GM12874 (cell line): ENCODE measurements around the gene LANCL3.

Source experiments
- TF ChIP-seq, protein P1 (sequence below): IDR thresholded peaks from 2 replicates; pipeline ENCODE4 v1.5.1; 2011; ENCODE audit warnings: low read depth, mild to moderate bottlenecking, control low read depth, low read length, moderate library complexity; ENCODE audit not compliant: insufficient read depth

LANCL3 gene

DNA sequence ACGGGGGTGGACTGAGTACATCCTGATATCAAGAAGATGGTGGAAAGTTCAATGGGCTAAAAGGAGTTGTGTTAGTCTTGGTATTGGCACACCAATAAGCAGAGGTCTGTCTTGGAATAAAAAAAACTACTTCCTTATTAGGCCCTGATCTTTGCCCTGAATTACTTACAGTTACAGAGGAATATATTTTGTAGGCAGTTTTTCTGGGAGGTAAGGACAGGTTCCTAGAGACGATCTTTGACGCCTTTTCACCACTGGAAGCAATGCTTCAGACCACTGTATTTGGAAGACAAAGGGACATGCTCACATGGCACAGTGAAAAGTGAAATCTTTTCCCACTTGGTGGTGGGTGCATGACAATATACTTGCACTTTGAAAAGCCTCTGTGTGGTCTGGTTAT is 113.5 kb downstream of the LANCL3 start:
- TF ChIP-seq, protein P1, sequence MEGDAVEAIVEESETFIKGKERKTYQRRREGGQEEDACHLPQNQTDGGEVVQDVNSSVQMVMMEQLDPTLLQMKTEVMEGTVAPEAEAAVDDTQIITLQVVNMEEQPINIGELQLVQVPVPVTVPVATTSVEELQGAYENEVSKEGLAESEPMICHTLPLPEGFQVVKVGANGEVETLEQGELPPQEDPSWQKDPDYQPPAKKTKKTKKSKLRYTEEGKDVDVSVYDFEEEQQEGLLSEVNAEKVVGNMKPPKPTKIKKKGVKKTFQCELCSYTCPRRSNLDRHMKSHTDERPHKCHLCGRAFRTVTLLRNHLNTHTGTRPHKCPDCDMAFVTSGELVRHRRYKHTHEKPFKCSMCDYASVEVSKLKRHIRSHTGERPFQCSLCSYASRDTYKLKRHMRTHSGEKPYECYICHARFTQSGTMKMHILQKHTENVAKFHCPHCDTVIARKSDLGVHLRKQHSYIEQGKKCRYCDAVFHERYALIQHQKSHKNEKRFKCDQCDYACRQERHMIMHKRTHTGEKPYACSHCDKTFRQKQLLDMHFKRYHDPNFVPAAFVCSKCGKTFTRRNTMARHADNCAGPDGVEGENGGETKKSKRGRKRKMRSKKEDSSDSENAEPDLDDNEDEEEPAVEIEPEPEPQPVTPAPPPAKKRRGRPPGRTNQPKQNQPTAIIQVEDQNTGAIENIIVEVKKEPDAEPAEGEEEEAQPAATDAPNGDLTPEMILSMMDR: no peak

DNA sequence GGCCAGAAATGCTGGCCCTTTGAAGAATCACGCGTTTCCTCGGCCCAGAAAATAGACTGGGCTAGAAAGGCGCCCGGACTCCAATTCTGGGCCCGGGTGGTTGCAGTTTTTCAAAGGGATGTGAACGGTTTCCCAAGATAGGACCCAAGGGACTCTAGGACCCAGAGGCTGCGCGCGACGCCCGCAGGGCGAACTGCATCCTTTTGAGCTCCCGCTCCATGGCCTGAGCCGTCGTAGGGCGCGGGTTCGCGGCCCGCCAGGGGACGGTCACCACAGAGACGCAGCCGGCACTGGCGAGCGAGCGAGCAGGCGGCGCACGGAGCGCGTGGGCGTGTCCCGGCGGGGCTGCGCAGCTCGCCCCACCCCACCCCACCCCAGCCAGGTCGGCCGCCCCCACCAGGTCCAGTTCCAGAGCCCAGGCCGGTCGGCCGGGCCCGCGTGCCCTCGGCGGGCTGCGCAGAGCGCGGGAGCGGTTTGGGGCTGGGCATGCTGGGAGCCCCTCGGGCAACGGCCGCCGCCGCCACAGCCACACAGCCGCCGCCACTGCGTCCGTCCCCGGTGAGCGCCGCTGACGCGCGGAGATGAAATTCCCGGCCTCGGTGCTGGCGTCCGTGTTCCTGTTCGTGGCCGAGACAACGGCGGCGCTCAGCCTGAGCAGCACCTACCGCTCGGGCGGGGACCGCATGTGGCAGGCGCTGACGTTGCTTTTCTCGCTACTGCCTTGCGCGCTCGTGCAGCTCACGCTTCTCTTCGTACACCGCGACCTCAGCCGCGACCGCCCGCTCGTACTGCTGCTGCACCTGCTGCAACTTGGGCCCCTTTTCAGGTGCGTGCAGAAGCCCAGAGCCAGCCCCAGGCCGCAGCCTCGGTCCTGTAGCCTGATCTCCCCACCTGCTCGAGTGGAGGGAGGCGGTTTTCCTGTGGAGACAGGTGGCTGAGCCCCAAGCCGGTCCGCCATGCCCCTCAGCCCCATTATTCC is 114.2 kb downstream of the LANCL3 start, which contains the start of gene XK:
Gene XK (plus strand): TSS at position 411 of the 979 bp plus-strand sequence. CDS start 171 bp downstream, at position 582.
- TF ChIP-seq, protein P1: no peak

DNA sequence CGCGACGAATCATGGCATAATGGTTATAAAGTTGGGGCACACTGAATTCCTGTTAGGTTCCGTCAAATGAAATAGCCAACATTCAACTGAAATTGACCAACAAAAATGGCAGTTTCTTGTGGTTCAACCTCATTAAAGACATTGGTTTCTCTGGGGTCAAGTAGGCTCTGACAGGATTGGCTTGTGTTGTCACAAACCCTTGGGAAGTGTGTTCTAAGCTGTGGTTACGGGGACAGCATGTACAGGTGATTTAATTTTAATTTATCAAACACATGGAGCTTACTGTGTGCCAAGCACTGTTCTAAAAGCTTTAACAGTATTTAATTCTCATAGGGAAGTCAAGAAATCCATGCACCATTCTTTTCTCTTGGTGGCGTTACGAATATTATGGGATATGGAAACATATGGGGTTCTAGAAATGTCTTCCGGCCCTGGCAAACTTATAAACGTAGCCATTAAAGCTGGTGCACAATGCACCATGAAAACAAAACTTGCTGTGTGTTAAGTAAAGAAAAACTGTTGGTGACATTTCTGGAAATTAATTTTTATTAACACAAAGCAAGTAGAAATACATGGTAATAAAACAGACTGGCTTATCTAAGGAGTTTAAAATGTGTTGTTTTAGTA is 115.0 kb downstream of the LANCL3 start:
- TF ChIP-seq, protein P1: no peak

DNA sequence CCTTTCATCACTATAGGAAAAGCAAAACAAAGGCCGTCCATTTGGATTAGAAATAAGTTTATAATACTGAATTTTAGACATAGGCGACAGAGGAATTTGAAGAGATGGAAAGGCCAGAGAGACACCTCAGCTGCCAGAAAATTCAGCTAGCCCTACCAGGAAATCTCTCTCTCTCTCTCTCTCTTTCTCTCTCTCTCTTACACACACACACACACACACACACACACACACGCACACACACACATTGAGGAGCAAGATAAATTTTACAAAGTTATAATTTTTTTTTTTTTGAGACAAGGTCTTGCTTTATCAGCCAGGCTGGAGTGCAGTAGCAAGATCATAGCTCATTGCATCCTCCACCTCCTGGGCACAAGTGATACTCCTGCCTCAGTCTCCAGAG is 115.5 kb downstream of the LANCL3 start:
- TF ChIP-seq, protein P1: no peak

DNA sequence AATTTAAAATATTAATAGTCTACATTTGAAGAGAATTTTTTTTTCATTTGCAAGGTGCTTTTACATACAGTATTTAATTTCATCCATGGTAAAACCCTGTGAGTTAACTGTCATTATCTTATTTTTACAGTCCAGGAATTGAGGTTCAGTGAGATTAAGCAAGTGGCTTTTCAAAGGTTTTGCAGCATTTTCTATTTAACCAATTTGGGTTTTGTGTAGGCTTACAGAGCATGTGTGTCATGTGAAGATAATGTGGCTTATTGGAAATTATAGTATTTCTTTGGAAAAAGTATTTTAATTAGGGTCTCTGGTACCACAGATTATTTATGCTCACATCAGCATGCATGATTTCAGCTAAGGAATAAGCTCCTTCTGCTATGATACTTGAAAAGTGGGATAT is 118.7 kb downstream of the LANCL3 start:
- TF ChIP-seq, protein P1: no peak

DNA sequence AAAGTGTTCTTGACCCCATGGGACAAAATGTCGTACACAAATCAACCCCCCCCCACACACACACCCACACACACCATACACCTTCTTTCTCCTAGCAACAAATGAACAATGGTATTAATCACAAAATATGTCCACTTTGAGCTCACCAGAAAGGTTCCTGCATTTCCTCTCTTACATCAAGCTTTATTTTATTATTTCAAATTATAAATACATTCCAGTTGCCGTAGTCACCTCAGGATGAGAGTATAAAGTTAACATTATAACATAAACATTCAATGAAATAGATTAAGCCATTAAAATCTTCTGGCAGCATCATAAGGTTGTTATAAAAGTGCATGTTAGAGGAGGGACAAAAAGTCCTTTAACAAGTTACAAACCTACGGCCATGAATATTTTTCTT is 121.5 kb downstream of the LANCL3 start:
- TF ChIP-seq, protein P1: no peak

DNA sequence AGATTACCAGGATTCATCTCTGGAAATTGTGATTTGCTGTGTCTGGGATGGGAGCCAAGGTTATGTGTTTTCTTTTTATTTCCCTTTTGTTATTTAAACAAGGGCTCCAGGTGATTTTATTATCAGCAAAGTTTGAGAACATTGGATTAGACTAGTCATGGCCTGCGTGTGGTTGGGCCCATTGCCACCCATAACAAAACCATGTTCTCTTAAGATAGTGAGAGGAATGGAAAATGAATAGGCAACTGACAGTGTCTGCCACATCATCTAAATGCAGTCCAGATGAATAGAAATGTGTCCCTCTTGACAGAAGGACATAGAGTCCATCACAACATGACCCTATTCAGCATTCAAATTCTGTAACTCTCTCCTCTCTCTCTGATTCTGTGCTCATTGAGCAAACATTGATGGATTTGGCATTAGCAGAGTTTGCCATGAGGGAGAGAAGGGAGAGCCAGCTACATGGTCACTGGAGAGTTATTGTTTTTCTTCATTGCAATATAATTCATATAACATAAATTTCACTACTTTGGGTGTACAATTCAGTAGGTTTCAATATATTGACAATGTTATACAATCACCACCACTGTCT is 125.8 kb downstream of the LANCL3 start:
- TF ChIP-seq, protein P1: no peak
